KOPT-K1 (cell line): Measurements from ENCODE around the gene DISP2.

Source experiments
- H3K27ac ChIP-seq: fragments of 200-600 bp; sonication (generic); 2 replicates; pipeline ENCODE4 v1.5.1; 2016; ENCODE audit warnings: antibody characterized with exemption, mild to moderate bottlenecking, low read depth, low read length; ENCODE audit not compliant: poor library complexity, severe bottlenecking
- H3K36me3 ChIP-seq: fragments of 200-600 bp; sonication (generic); 2 replicates; pipeline ENCODE4 v1.5.1; 2017; ENCODE audit warnings: antibody characterized with exemption, mild to moderate bottlenecking, low read length, moderate library complexity; ENCODE audit not compliant: insufficient read depth
- H3K9me3 ChIP-seq: fragments of 200-600 bp; sonication (generic); 2 replicates; pipeline ENCODE4 v1.5.1; 2017; ENCODE audit warnings: antibody characterized with exemption, low read length, mild to moderate bottlenecking; ENCODE audit not compliant: insufficient read depth, poor library complexity, severe bottlenecking

DISP2 gene

GRCh38 chr15:40424483-40425115, 66.6 kb downstream of the DISP2 start:
- no peaks in the 10 kb centered on the region for H3K36me3 ChIP-seq
- H3K9me3 ChIP-seq, result no peaks in the 10 kb centered on the region
- no peak overlapping the region for H3K27ac ChIP-seq

DNA sequence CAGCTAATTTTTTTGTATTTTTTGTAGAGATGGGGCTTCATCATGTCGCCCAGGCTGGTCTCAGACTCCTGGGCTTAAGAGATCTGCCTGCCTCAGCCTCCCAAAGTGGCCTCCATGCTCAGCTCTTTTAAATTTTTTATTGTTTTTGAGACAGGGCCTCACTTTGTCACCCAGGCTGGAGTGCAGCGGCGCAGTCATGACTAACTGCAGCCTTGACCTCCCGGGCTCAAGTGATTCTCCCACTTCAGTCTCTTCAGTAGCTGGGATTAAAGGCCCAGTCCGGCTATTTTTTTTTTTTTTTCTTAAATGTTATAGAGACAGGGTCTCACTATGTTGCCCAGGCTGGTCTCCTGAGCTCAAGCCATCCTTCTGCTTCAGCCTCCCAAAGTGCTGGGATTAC, 67.7 kb downstream of the DISP2 start:
- Histone ChIP-seq H3K27ac (no peak overlapping the region), H3K36me3 (no peaks in the 10 kb centered on the region), H3K9me3 (no peaks in the 10 kb centered on the region)

DNA sequence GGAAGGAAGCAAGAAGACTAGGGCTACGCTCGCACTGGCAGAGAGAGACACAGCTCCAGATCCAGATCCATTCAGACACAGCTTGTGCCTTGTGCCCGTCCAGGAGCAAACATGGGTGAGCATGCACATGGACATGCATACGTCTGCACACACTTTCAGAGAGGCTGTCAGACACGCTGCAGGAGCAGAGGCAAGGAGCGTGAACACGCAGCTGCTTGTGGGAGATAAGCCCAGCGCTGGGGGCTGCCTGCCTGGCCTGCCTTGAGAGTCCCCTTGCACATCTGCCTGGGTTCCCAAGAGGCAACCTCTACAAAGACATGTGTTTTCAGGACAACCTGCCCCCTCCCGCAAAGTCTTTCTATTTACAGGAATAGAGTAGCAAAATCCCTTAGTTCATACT, 69.2 kb downstream of the DISP2 start:
- Histone ChIP-seq H3K36me3 (no peaks in the 10 kb centered on the region), H3K27ac (no peak overlapping the region), H3K9me3 (no peaks in the 10 kb centered on the region)

DNA sequence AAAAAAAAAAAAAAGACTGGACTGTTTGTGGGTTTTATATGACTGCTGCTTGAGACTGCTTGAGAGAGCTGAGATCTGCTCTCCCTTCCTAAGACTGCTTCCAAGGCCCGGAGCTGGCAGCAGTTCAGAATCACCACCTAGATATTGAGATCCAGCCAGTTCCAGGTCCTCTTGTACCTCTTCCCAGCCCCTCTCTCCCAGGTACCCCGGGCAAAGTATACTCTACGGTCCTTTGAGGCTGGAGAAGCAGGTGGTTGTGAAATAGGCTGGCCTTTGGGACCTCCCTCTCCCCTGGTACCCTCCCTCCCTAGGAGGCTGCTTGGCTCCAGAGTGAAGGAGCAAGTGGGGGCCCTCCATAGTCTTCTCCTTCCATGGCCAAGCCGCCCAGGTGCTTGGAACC, 70.2 kb downstream of the DISP2 start:
- Histone ChIP-seq H3K36me3 (no peaks in the 10 kb centered on the region), H3K9me3 (no peaks in the 10 kb centered on the region), H3K27ac (no peak overlapping the region)
